ENCODE data around the gene AHDC1. TPM values are rescaled to one million over a fixed set of nuclear protein-coding genes. Genes with fewer than 3 reads are reported as not detected.

AHDC1 gene
- total and polyA plus RNA-seq, 7 donors, result 6.4 to 65.2 (median 35.9) TPM

- H3K36me3 ChIP-seq (ENCODE audit: insufficient read depth in 1 of 2, low read depth in 1 of 2), result no peaks in the 10 kb centered on the region
- ATAC-seq (no peak), DNase-seq (no peak)
- H3K4me3 ChIP-seq, result no peak overlapping the region
- 86 to 91% (median 88%) methylated on average over 2 to 3 of the region's 3 CpGs for WGBS, 3 donors
- no peak for TF ChIP-seq CTCF (IDR thresholded peaks at IDR 0.05)
- H3K27me3 ChIP-seq (ENCODE audit: insufficient read depth in 3 of 3, low read length in 2 of 3), result no peaks in the 10 kb centered on the region
- no peaks in the 10 kb centered on the region for H3K9me3 ChIP-seq
- peaks cover 17% of the 10 kb centered on the region for H3K4me1 ChIP-seq
- intact Hi-C loops (cut with DNase I), result loop anchor here in 1 of 2 donors (5.0 kb wide), 2 partner anchors 50 to 115 kb away; no protein-coding TSS in a partner anchor
- peak overlapping the region; percentile 99 for H3K27ac ChIP-seq
These were observed 111.1 kb downstream of the AHDC1 start for GRCh38 chr1:27492796-27493195.

GRCh38 chr1:27491748-27492700 lies 111.9 kb downstream of the AHDC1 start:
- Histone ChIP-seq H3K36me3 (ENCODE audit: insufficient read depth in 1 of 2, low read depth in 1 of 2) (no peaks in the 10 kb centered on the region), H3K4me1 (peaks cover 19% of the 10 kb centered on the region), H3K27me3 (ENCODE audit: insufficient read depth in 3 of 3, low read length in 2 of 3) (no peaks in the 10 kb centered on the region), H3K4me3 (peak overlapping the region; percentile 8), H3K27ac (peak overlapping the region; percentile 99), H3K9me3 (no peaks in the 10 kb centered on the region)
- peak in 3 of 4 donors; percentile 16 to 54 (median 20) for ATAC-seq
- WGBS, 3 donors, result 16 to 28% (median 22%) methylated on average over 9 of the region's 9 CpGs
- no peak for TF ChIP-seq CTCF (IDR thresholded peaks at IDR 0.05)
- intact Hi-C loops (cut with DNase I), result loop anchor here in 1 of 2 donors (5.0 kb wide), 2 partner anchors 50 to 115 kb away; no protein-coding TSS in a partner anchor
- peak; percentile 41 to 77 for DNase-seq

GRCh38 chr1:27489973-27490741 lies 113.8 kb downstream of the AHDC1 start, which contains the start of gene WASF2:
TSS of gene WASF2 (minus strand) at chr1:27490167. CDS start at chr1:27428890, 61,277 bp downstream.
- intact Hi-C loops (cut with DNase I), result loop anchor here in 1 of 2 donors (5.0 kb wide), 2 partner anchors 52 to 117 kb away; no protein-coding TSS in a partner anchor

More at GRCh38 chr1:27489973-27490741, 113.8 kb downstream of the AHDC1 start, which contains the start of gene WASF2:
- ATAC-seq, result peak; percentile 91 to 96 (median 94)
- peaks cover 30% of the 10 kb centered on the region for H3K4me1 ChIP-seq
- no peaks in the 10 kb centered on the region for H3K9me3 ChIP-seq
- DNase-seq, result peak; percentile 98
- H3K36me3 ChIP-seq (ENCODE audit: insufficient read depth in 1 of 2, low read depth in 1 of 2), result no peaks in the 10 kb centered on the region
- peak within 1 kb of the TSS; percentile 99 for H3K27ac ChIP-seq
- H3K4me3 ChIP-seq, result peak within 1 kb of the TSS; percentile 94
- no peak for TF ChIP-seq CTCF (IDR thresholded peaks at IDR 0.05)
- no peaks in the 10 kb centered on the region for H3K27me3 ChIP-seq (ENCODE audit: insufficient read depth in 3 of 3, low read length in 2 of 3)
- WGBS, 3 donors, result 0 to 1% (median 1%) methylated on average over 48 to 50 of the region's 50 CpGs
